Esophagus muscularis mucosa (tissue), 4 donors: ENCODE measurements around the gene AGAP1. TPM values are rescaled to one million over a fixed set of nuclear protein-coding genes. Genes with fewer than 3 reads are reported as not detected.

Source experiments
- DNase-seq: peaks from one replicate; pipeline ENCODE4 v3.0.0-alpha.2; 2017; ENCODE audit errors: extremely low spot score
- H3K27ac ChIP-seq, 4 donors: fragments of 200-600 bp; sonication (generic); replicated peaks in 1 of 4; 1 replicate in 3 of 4; 2 replicates in 1 of 4; pipeline ENCODE4 v1.5.1; 2016 to 2019; ENCODE audit warnings: mild to moderate bottlenecking in 1 of 4
- H3K27me3 ChIP-seq, 4 donors: fragments of 200-600 bp; sonication (generic); one replicate each; pipeline versions ENCODE4 v1.5.1 to v1.6.0; 2016 to 2019
- H3K36me3 ChIP-seq, 4 donors: fragments of 200-600 bp; sonication (generic); one replicate each; pipeline ENCODE4 v1.5.1; 2016 to 2019
- H3K4me1 ChIP-seq, 4 donors: fragments of 200-600 bp; sonication (generic); one replicate each; pipeline ENCODE4 v1.5.1; 2016 to 2019
- H3K4me3 ChIP-seq, 4 donors: fragments of 200-600 bp; sonication (generic); 1 replicate in 2 of 4; 2 replicates in 2 of 4; pipeline ENCODE4 v1.5.1; 2016 to 2019; ENCODE audit warnings: mild to moderate bottlenecking in 4 of 4, moderate library complexity in 1 of 4
- H3K9me3 ChIP-seq, 4 donors: fragments of 200-600 bp; sonication (generic); 1 replicate in 3 of 4; 2 replicates in 1 of 4; pipeline ENCODE4 v1.5.1; 2016 to 2019
- CTCF ChIP-seq, 3 experiments: fragments of 200-600 bp in 2 of 3; fragments of 450-650 bp in 1 of 3; sonication (generic) in 2 of 3; IDR thresholded peaks; one replicate each; pipeline ENCODE4 v1.5.1; 2017 to 2019; ENCODE audit warnings: antibody characterized with exemption in 3 of 3, mild to moderate bottlenecking in 2 of 3, moderate library complexity in 1 of 3
- EP300 ChIP-seq: sonication (generic); formaldehyde crosslinking; IDR thresholded peaks from one replicate; pipeline ENCODE4 v1.6.1; 2017; ENCODE audit warnings: antibody characterized with exemption
- POLR2A ChIP-seq: fragments of 450-650 bp; IDR thresholded peaks from one replicate; pipeline ENCODE4 v1.6.1; 2017; ENCODE audit warnings: antibody characterized with exemption, moderate library complexity, mild to moderate bottlenecking, low read depth
- POLR2AphosphoS5 ChIP-seq, 2 donors: sonication (generic); formaldehyde crosslinking; IDR thresholded peaks; one replicate each; pipeline ENCODE4 v1.6.1; 2017; ENCODE audit warnings: antibody characterized with exemption in 2 of 2
- WGBS: methylation state at CpG from one replicate; pipeline ENCODE4 v1.1.5; 2018; 5-methylcytosine and 5-hydroxymethylcytosine counted together
- intact Hi-C: fragments of 100-400 bp; cut with DNase I; formaldehyde crosslinking; loops from one replicate; pipeline ENCODE4 v1.15.1; 2023
- total RNA-seq, 4 donors: library from RNA; depleted of rRNA; stranded (reverse); fragments of >200 nt; gene quantifications; one replicate each; pipeline versions ENCODE4 v1.1.0 to v1.2.1, GENCODE V29; 2016

The AGAP1 gene
- total RNA-seq, 4 donors from 2014 or later: 37.9 to 62.4 (median 47.2) TPM

GRCh38 chr2:235518322-235519090, 24.7 kb downstream of the AGAP1 start:
- no peak overlapping the region for H3K27ac ChIP-seq
- DNase-seq: no peak

GRCh38 chr2:235520787-235521186, 26.9 kb downstream of the AGAP1 start:
- H3K36me3 ChIP-seq: no peaks in the 10 kb centered on the region
- DNase-seq: no peak
- no peak overlapping the region for H3K27ac ChIP-seq
- WGBS: 89% methylated on average over 6 of the region's 6 CpGs
- H3K4me3 ChIP-seq: no peak overlapping the region
- peaks cover 12 to 32% (median 30%) of the 10 kb centered on the region in 4 donors for H3K4me1 ChIP-seq
- no peak for TF ChIP-seq POLR2A
- intact Hi-C loops: no loop called here
- H3K9me3 ChIP-seq: no peaks in the 10 kb centered on the region
- H3K27me3 ChIP-seq: no peaks in the 10 kb centered on the region

More at GRCh38 chr2:235518322-235519090, 24.7 kb downstream of the AGAP1 start:
- Histone ChIP-seq H3K9me3 (no peaks in the 10 kb centered on the region), H3K36me3 (no peaks in the 10 kb centered on the region), H3K4me1 (peaks cover 12 to 41% (median 38%) of the 10 kb centered on the region in 4 donors), H3K4me3 (no peak overlapping the region), H3K27me3 (no peaks in the 10 kb centered on the region)
- peak in 1 of 2 donors; percentile 15 for TF ChIP-seq POLR2AphosphoS5 (IDR thresholded peaks at IDR 0.05)
- TF ChIP-seq POLR2A: no peak
- no peak for TF ChIP-seq CTCF (IDR thresholded peaks at IDR 0.05)
- TF ChIP-seq EP300: no peak
- 71% methylated on average over 11 of the region's 11 CpGs for WGBS
- intact Hi-C loops: no loop called here

- intact Hi-C loops: no loop called here
- DNase-seq: no peak
- TF ChIP-seq POLR2AphosphoS5 (IDR thresholded peaks at IDR 0.05) (no peak), CTCF (IDR thresholded peaks at IDR 0.05) (no peak), EP300 (no peak), POLR2A (no peak)
- no peak overlapping the region for H3K27ac ChIP-seq
- H3K4me3 ChIP-seq: no peak overlapping the region
- H3K36me3 ChIP-seq: no peaks in the 10 kb centered on the region
- no peaks in the 10 kb centered on the region for H3K27me3 ChIP-seq
- H3K9me3 ChIP-seq: no peaks in the 10 kb centered on the region
- WGBS: 73% methylated on average over 6 of the region's 6 CpGs
- H3K4me1 ChIP-seq: peaks cover 12 to 34% (median 32%) of the 10 kb centered on the region in 4 donors
Observed at GRCh38 chr2:235521844-235522243, 28.0 kb downstream of the AGAP1 start.

GRCh38 chr2:235523021-235523420, 29.2 kb downstream of the AGAP1 start:
- no peaks in the 10 kb centered on the region for H3K36me3 ChIP-seq
- H3K9me3 ChIP-seq: no peaks in the 10 kb centered on the region
- peaks cover 17 to 40% (median 36%) of the 10 kb centered on the region in 4 donors for H3K4me1 ChIP-seq
- no peaks in the 10 kb centered on the region for H3K27me3 ChIP-seq
- DNase-seq: no peak
- intact Hi-C loops: no loop called here
- TF ChIP-seq CTCF (IDR thresholded peaks at IDR 0.05) (no peak), POLR2AphosphoS5 (IDR thresholded peaks at IDR 0.05) (no peak), EP300 (no peak)
- H3K4me3 ChIP-seq: no peak overlapping the region
- no peak overlapping the region for H3K27ac ChIP-seq
- WGBS: 95% methylated on average over 5 of the region's 5 CpGs

GRCh38 chr2:235523486-235524150, 29.8 kb downstream of the AGAP1 start:
- TF ChIP-seq EP300: no peak
- TF ChIP-seq CTCF (IDR thresholded peaks at IDR 0.05): no peak
- no peak for TF ChIP-seq POLR2A
- TF ChIP-seq POLR2AphosphoS5 (IDR thresholded peaks at IDR 0.05): no peak
- Histone ChIP-seq H3K4me3 (no peak overlapping the region), H3K4me1 (peaks cover 17 to 37% (median 35%) of the 10 kb centered on the region in 4 donors), H3K36me3 (no peaks in the 10 kb centered on the region), H3K27me3 (no peaks in the 10 kb centered on the region), H3K9me3 (no peaks in the 10 kb centered on the region), H3K27ac (no peak overlapping the region)
- intact Hi-C loops: no loop called here
- no peak for DNase-seq
- WGBS: 91% methylated on average over 16 of the region's 18 CpGs
